Muscle layer of colon (tissue), 2 donors: ENCODE measurements around the gene GRID1.

Experiments
- H3K27ac ChIP-seq: one replicate; pipeline ENCODE4 v1.7.0; 2013; ENCODE audit warnings: low read depth, mild to moderate bottlenecking, low read length, moderate library complexity
- H3K27me3 ChIP-seq, 2 donors: one replicate each; pipeline ENCODE4 v1.7.0; 2013; ENCODE audit warnings: low read length in 2 of 2, mild to moderate bottlenecking in 2 of 2; ENCODE audit not compliant: insufficient read depth in 2 of 2, control insufficient read depth in 1 of 2
- H3K36me3 ChIP-seq: one replicate; pipeline ENCODE4 v1.7.0; 2013; ENCODE audit warnings: mild to moderate bottlenecking, low read length; ENCODE audit not compliant: insufficient read depth
- H3K4me1 ChIP-seq: one replicate; pipeline ENCODE4 v1.7.0; 2013; ENCODE audit warnings: mild to moderate bottlenecking, low read length; ENCODE audit not compliant: insufficient read depth
- H3K4me3 ChIP-seq, 2 donors: one replicate each; pipeline ENCODE4 v1.7.0; 2013; ENCODE audit warnings: low read length in 2 of 2, low read depth in 1 of 2, mild to moderate bottlenecking in 1 of 2, moderate library complexity in 1 of 2
- H3K9ac ChIP-seq: one replicate; pipeline ENCODE4 v1.7.0; 2013; ENCODE audit warnings: low read length
- H3K9me3 ChIP-seq: one replicate; pipeline ENCODE4 v1.7.0; 2013; ENCODE audit warnings: mild to moderate bottlenecking, low read length
- donor health status: abdominal sarcoma.
- donor health status: Adenocarcinoma of cecum.

Gene GRID1

DNA sequence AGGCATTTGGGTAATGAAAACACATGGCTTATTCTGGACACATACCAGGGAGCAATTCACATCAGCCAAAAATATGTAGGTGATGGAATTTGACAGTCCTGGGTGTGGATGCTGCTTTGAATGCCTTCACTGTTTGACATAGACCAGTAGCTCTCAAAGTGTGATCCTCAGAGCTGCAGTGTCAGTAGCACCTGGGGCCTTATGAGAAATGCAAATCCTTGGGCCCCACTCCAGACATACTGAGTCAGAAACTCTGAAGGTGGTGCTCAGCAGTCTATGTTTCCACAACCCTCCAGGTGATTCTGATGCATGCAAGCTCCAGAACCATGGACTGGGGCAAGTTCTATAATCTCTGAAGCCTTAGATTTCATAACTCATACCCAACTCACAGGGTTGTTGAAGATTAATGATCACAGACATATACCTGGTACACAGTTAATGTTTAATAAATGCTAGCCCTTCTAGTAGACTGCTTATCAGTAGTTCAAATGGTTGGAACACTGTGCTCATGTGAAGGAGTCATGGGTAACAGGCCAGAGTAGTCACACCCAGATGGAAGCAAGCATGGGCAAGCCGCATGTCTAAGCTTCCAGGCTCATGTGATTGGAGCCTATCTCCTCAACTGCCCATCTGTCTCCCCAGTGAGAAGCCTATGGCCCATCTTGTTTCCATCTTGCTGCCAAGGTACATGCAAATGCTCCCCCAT lies 715.7 kb downstream of the GRID1 start:
- H3K4me3 ChIP-seq, result no peak overlapping the region
- H3K27me3 ChIP-seq, result no peaks in the 10 kb centered on the region
- H3K9ac ChIP-seq, result no peak overlapping the region
- H3K36me3 ChIP-seq, result no peaks in the 10 kb centered on the region
- H3K9me3 ChIP-seq, result no peaks in the 10 kb centered on the region
- H3K4me1 ChIP-seq, result no peaks in the 10 kb centered on the region
- H3K27ac ChIP-seq, result no peak overlapping the region

DNA sequence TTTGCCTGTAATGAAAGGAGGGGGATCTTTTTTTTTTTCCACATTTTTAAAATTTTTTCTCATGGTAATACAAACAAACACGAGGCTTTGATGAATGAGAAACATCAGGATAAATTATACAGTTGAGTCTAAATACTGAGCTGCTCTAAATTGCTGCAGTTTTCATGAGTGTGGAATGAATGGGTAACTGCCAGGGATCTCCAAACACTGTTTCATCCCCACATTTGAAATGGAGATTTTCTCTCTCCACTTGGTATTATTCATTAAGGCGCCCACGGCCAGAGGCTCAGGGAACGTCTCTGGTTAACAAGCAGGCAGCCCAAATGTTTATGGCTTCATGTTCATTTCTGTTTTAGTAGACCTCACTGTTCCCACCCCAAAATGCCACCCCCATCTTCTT lies 717.1 kb downstream of the GRID1 start:
- no peaks in the 10 kb centered on the region for H3K4me1 ChIP-seq
- no peak overlapping the region for H3K27ac ChIP-seq
- H3K9ac ChIP-seq, result no peak overlapping the region
- H3K36me3 ChIP-seq, result no peaks in the 10 kb centered on the region
- H3K4me3 ChIP-seq, result no peak overlapping the region
- H3K27me3 ChIP-seq, result no peaks in the 10 kb centered on the region
- H3K9me3 ChIP-seq, result no peaks in the 10 kb centered on the region

DNA sequence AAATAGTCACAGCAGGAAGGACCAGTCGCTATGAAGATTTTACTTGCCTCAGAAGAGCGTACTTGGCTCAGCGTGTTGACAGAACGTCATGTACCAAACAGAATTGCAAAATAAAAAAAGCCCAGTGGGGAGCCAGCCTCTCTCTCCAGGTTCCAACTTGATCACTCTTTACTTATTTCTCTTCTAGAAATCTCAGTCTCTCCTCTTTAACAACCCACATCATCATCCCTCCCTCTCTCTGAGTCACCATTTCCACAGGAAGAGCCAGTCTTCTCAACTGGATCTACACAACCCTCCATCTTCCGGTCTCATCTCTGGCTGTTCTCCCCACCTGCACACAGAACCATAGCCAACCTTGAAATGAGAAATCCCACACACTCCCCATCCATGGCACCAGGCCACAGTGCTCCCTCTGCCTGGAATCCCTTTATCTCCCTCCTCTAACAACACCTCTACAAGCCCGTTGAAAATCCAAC lies 718.3 kb downstream of the GRID1 start:
- Histone ChIP-seq H3K9ac (no peak overlapping the region), H3K27me3 (no peaks in the 10 kb centered on the region), H3K4me3 (no peak overlapping the region), H3K4me1 (peaks cover under 1% of the 10 kb centered on the region), H3K9me3 (no peaks in the 10 kb centered on the region), H3K36me3 (no peaks in the 10 kb centered on the region), H3K27ac (no peak overlapping the region)

DNA sequence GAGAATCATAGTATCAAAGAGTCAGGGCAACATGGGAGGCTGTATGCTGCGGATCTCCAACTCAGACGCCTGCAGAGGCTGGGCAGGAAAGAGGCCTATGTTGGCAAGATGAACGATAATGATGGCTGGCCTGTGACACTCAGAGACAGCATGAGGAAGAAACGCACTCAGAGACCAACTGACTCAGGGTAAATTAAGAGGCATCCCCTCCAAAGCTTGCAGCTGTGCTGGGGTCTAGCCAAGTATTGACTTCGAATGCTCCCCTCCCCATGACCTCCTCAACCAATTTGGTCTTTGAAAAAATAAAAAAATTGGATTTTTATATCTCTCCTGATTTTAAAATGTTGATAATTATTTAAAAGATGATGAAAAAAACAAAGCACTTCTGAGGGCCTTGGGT lies 718.9 kb downstream of the GRID1 start:
- H3K4me1 ChIP-seq, result peaks cover 5% of the 10 kb centered on the region
- H3K27me3 ChIP-seq, result no peaks in the 10 kb centered on the region
- H3K36me3 ChIP-seq, result no peaks in the 10 kb centered on the region
- H3K4me3 ChIP-seq, result no peak overlapping the region
- no peak overlapping the region for H3K27ac ChIP-seq
- H3K9me3 ChIP-seq, result no peaks in the 10 kb centered on the region
- H3K9ac ChIP-seq, result no peak overlapping the region

DNA sequence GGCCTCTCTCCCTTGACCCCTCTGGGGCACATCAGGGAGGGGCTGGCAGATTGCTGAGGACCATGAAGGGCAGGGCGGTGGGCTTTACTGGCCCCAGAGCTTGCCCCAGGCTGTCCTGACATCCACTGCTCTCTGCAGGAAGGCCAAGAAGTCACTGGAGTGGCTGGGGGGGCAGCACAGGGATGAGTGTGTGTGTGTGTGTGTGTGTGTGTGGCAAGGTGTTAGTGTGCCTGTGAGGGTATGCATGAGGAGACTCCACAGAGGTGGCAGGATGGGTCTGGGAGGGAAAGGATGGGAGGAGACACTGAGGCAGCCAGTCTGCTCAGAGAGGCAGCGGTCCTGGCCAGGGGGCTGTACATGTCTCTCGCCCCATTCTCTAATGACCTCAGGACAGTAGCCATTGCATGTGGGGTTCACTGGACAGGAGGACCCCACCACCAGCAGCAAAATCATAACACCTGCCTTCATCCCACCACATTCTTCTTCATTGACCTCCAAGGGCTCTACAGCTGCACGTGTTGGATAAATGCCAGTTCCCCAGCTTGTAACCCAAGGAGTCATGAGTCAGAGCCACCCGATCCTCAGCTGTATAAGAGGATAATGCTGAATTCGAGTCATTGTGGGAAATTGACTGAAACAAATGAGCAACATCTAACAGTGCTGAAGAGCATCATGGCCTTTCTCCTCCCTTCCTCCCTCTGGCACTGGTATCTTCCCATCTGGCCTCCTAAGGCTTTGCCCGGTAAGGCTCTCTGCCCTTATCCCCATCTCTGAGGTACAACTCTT lies 720.5 kb downstream of the GRID1 start:
- Histone ChIP-seq H3K9ac (no peak overlapping the region), H3K27ac (no peak overlapping the region), H3K4me3 (no peak overlapping the region), H3K4me1 (peaks cover 15% of the 10 kb centered on the region), H3K36me3 (no peaks in the 10 kb centered on the region), H3K27me3 (no peaks in the 10 kb centered on the region), H3K9me3 (no peaks in the 10 kb centered on the region)

DNA sequence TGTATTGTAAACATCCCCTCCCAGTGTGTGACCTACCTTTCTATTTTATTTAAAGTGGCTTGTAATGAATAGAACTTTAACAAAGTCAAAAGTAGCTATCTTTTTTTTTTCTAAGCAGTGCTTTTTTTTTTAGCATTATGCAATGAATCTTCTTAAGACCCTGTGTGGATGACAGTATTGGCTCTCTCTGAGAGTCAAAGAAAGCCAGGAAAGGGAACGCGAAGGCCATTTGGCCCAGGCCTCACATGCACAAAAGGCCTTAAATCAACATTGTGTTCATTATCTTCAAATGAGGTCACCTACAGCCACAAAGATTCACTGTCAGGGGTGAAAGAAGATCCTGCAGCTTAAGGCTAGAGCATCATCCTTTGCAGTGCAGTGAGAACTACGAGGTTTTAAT lies 721.5 kb downstream of the GRID1 start:
- peaks cover 15% of the 10 kb centered on the region for H3K4me1 ChIP-seq
- H3K27ac ChIP-seq, result no peak overlapping the region
- H3K9me3 ChIP-seq, result no peaks in the 10 kb centered on the region
- no peak overlapping the region for H3K9ac ChIP-seq
- no peaks in the 10 kb centered on the region for H3K27me3 ChIP-seq
- no peaks in the 10 kb centered on the region for H3K36me3 ChIP-seq
- H3K4me3 ChIP-seq, result no peak overlapping the region

DNA sequence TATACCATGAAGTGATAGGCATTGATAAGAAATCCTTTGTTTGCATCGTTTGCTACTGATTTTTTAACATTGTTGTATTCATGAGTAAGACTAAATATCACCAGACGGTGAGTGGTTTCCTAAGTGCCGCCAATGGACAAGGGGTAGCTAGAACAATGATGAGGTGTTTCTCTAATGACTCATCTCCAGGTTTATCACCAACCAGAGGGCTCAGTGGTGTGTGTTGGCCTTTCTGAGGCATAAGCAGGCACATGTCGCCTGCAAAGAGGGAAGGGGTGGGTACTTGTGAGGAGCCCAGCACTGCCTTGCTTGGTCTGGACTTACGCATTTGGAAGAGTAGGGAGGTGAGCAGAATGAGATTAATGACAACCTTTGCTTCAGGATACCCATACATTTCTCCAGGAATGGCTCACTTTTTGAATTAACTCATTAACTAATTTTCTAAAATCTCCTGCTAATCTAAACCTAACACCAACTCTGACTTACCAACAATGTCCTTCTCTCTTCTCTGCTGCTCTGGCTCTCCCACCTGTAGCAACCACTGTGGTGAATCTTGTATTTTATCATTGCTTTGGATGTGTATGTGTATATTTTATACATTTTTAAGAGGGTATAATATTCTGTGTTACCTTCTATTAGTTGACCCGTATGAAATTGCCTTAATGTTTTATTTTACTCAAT lies 722.6 kb downstream of the GRID1 start:
- H3K4me1 ChIP-seq, result peaks cover 15% of the 10 kb centered on the region
- no peak overlapping the region for H3K4me3 ChIP-seq
- H3K27ac ChIP-seq, result no peak overlapping the region
- H3K9me3 ChIP-seq, result no peaks in the 10 kb centered on the region
- no peak overlapping the region for H3K9ac ChIP-seq
- no peaks in the 10 kb centered on the region for H3K27me3 ChIP-seq
- H3K36me3 ChIP-seq, result no peaks in the 10 kb centered on the region

DNA sequence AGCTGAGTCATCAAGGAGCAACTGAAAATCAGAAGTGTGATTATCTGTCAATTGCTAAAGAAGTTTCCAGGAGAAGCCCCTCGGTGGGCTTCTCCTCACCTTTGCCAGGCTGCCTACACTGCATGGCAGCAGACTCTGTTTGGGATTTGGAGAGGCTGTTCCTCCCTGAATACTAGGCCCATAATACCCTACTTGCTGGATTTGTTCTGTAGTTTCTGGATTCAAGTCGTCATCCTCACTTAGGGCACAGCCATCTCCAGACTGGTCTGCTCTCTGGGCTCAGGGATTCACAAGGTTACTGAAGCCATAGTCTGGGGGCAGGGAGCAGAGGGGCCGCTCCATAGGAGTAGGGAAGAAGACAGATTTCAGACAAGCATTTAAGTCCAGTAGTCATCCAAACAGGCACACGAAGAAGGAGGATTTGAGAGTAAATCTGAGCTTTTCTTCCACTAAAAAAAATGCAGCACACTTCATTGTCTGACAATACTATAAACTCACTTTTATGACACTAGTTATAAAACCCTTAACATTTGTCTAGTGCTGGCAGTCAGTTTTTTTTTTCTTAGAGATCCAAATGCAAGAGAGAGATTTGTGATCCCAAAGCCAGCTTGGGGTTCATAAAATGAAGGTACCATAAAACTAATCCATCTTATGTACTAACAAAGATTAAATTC lies 723.3 kb downstream of the GRID1 start:
- Histone ChIP-seq H3K27ac (no peak overlapping the region), H3K9me3 (no peaks in the 10 kb centered on the region)

DNA sequence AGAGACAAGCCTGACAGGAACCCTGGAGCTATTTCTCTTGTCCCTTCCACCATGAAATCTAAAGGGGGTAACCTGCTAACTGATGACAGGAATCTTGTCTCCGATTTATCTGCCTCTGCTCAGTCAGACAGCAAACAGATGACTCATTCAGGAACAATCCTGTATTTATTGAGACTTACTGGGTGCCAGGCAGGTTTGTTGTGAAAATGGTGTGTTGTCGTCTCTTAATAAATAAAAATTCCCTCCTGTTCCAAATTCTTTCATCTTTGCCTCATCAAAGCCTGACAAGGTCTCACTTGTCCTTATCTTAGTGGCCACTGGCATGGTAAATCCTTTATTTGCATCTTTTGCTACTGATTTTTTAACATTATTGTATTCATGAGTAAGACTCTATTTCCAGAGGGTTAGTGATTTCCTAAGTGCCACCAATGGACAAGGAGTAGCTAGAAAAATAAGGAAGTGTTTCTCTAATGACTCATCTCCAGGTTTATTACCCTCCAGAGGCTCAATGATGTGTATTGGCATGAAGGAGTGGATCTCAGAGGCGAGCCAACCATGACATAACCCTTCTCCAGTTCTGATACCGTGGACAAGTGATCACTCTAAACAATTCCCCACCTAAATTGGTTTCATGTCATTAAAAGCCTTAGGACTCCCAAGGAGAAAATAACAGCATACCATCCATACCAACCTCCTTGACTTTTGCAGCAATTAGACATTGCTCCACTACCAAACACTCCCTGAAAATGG lies 724.0 kb downstream of the GRID1 start:
- Histone ChIP-seq H3K27ac (no peak overlapping the region), H3K36me3 (no peaks in the 10 kb centered on the region), H3K9me3 (no peaks in the 10 kb centered on the region), H3K4me3 (no peak overlapping the region), H3K9ac (no peak overlapping the region), H3K4me1 (peaks cover 15% of the 10 kb centered on the region), H3K27me3 (no peaks in the 10 kb centered on the region)

More for the DNA sequence above, 723.3 kb downstream of the GRID1 start:
- Histone ChIP-seq H3K9ac (no peak overlapping the region), H3K4me3 (no peak overlapping the region), H3K4me1 (peaks cover 15% of the 10 kb centered on the region), H3K27me3 (no peaks in the 10 kb centered on the region), H3K36me3 (no peaks in the 10 kb centered on the region)

DNA sequence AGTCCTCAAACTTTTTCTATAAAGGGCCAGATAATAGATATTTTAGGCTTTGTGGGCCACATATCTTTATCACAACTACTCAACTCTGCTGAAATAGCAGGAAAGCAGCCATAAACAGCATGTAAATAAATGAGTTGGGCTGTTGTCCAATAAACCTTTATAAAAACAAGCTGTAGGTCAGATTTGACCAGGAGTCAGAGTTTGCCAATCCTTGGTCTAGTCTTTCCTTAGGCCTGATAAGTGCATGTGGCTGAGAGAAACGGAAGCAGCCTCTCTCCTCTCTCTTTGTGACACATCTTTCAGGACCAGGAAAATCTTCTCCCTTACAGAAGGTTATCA lies 724.5 kb downstream of the GRID1 start:
- Histone ChIP-seq H3K36me3 (no peaks in the 10 kb centered on the region), H3K4me3 (no peak overlapping the region), H3K27me3 (no peaks in the 10 kb centered on the region), H3K4me1 (peaks cover 15% of the 10 kb centered on the region), H3K27ac (no peak overlapping the region), H3K9ac (no peak overlapping the region), H3K9me3 (no peaks in the 10 kb centered on the region)
